Kidney capillary endothelial cell (primary cell): ENCODE results near the gene CFDP1.

Source experiments
- DNase-seq: peaks from one replicate; pipeline ENCODE4 v3.0.0-alpha.2; 2018; ENCODE audit warnings: low spot score

The CFDP1 gene

DNA sequence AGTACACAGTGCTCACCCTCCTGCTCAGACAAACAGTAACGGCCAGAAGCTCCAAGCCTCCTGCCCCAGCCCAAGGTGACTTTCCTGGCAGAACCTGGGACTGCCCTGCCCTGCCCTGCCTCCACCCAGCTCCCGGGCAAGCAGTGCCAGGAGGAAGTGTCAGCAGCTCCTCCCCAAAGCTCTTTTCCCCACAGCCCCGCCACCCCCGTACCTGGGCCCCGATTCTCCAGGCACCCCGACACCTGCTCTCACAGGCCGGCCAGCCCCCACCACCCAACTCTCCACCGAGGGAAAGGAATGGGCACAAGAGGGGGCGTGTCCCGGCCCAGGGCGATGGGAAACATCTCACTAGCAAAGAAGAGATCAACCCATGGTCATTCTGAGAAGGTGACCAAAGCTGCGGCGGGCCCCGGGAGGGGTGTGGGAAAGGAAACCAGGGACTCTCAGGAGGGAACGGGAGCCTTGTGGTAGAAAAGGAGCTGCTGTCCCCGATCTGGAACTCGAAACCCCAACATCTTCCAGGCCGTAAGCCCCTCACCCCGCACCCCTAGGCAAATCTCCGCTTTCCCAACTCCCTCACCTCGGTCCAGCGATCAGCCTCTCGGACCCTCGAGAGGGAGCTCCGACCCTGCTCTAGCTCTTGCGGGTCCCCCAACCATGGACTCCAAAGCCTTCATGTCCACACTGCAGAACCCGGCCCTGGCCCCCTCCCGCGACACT is 183.1 kb downstream of the CFDP1 start:
- no peak for DNase-seq

- DNase-seq = no peak
These were observed 183.9 kb downstream of the CFDP1 start for GRCh38 chr16:75249441-75249840.

GRCh38 chr16:75248536-75249380 is 184.5 kb downstream of the CFDP1 start:
- no peak for DNase-seq

GRCh38 chr16:75248142-75248535 is 185.2 kb downstream of the CFDP1 start:
- DNase-seq = no peak

- DNase-seq = no peak
These were observed 186.1 kb downstream of the CFDP1 start for GRCh38 chr16:75247249-75247648.

DNA sequence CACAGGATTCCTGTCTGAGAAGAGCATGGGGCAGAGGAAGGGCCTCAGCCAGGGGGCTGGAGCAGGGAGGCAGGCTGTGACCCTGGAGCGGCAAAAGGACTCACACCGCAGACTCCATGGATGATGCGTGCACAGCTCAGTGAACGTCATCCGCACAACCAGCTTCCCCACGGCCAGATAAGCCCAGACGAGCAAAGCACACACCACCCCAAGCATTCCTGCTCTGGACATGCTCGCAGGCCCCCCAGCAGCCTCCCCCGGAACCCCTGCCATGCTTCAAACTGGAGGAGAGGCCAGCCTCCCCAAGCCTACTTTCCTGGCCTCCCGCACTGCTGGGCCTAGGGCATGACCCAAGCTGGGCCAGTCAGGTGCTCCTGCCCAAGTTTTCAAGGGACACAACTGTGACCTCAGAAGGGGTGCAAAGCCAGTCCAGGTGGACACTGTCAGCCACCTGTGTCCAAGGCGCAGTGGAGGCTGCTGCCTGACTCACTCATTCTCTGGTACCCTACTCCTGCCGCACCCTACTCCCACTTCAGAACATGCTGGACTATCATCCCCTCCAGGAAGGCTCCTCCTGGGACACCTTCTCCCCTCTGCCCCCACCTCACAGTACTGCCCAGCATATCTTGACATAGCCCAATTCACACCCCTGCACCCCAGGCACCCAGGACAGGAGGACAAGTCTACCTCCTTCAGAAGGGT is 186.6 kb downstream of the CFDP1 start:
- no peak for DNase-seq

GRCh38 chr16:75244844-75245758 is 188.2 kb downstream of the CFDP1 start:
- DNase-seq = peak; percentile 94

DNA sequence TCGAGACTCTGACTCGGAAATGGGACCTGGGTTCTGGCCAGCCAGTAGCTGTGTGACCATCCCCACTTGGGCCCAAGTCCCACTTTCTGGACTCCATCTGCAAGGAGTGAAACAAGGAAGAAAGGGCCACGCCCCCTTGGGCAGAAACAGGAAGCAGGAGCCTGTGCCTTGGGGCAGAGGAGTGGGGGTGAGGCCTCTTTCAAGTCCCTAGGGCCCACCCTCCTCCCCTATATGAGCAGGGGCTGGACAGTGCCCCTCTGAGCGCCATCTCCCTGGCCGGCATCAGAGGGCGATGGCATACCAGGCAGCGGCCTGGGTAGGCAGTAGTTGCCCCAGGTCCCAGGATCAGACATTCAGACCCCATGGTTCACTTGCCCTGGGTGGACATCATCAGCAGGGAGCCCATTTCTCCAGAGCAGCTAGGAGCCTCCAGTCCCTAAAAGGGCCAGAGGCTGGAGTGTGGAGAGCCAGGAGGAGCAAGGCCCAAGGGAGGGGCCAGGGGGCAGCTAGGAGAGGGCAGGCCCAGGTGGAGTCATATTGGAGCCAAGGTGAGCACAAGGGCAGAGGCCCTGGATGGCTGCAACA is 189.0 kb downstream of the CFDP1 start:
- no peak for DNase-seq
